AG09309 (cell line): ENCODE data around the gene RPTN.

Source experiments
- DNase-seq: peaks from one replicate; pipeline ENCODE4 v3.0.0-alpha.2; 2010; ENCODE audit warnings: low read depth
- H3K4me3 ChIP-seq: 2 replicates; pipeline ENCODE4 v1.5.1; 2011; ENCODE audit warnings: mild to moderate bottlenecking, low read depth, low read length, moderate library complexity; ENCODE audit not compliant: control insufficient read depth
- TF ChIP-seq, protein P1 (sequence below): IDR thresholded peaks from 2 replicates; pipeline ENCODE4 v1.5.1; 2011; ENCODE audit warnings: mild to moderate bottlenecking, low read depth, low read length, inconsistent platforms; ENCODE audit not compliant: insufficient read depth, control insufficient read depth; ENCODE audit errors: missing control alignments

The RPTN gene

DNA sequence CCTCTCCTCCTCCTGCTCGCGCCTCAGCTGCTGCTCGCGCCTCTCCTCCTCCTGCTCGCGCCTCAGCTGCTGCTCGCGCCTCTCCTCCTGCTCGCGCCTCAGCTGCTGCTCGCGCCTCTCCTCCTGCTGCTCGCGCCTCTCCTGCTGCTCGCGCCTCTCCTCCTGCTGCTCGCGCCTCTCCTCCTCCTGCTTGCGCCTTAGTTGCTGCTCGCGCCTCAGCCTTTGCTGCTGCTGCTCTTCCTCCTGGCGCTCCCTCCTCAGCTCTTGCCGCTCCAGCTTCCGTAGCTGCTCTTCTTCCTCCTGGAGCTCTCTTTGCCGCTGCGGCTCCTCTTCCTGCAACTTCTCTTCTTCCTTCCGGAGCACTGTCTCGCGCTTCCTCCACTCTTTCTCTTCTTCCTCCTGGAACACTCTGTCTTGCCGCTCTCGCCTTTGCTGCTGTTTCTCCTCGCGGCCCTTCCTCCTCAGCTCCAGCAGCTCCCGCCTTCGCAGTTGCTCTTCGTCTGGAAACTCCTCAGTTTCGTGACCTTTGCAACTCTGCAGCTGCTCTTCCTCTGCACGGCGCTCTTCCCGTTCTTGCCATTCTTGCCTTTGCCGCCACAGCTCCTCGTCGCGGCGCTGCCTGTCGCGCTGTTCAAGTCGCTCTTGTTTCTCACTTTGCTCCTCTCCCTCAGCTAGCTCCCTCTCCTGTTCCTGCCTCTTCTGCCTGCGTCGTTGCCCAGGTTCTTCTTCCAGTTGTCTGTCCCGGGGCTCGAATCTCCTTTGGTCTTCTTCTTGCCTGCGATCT is 46.7 kb downstream of the RPTN start:
- peak overlapping the region; percentile 21 for H3K4me3 ChIP-seq
- peak; percentile 1 for DNase-seq
- TF ChIP-seq, protein P1, sequence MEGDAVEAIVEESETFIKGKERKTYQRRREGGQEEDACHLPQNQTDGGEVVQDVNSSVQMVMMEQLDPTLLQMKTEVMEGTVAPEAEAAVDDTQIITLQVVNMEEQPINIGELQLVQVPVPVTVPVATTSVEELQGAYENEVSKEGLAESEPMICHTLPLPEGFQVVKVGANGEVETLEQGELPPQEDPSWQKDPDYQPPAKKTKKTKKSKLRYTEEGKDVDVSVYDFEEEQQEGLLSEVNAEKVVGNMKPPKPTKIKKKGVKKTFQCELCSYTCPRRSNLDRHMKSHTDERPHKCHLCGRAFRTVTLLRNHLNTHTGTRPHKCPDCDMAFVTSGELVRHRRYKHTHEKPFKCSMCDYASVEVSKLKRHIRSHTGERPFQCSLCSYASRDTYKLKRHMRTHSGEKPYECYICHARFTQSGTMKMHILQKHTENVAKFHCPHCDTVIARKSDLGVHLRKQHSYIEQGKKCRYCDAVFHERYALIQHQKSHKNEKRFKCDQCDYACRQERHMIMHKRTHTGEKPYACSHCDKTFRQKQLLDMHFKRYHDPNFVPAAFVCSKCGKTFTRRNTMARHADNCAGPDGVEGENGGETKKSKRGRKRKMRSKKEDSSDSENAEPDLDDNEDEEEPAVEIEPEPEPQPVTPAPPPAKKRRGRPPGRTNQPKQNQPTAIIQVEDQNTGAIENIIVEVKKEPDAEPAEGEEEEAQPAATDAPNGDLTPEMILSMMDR: no peak

DNA sequence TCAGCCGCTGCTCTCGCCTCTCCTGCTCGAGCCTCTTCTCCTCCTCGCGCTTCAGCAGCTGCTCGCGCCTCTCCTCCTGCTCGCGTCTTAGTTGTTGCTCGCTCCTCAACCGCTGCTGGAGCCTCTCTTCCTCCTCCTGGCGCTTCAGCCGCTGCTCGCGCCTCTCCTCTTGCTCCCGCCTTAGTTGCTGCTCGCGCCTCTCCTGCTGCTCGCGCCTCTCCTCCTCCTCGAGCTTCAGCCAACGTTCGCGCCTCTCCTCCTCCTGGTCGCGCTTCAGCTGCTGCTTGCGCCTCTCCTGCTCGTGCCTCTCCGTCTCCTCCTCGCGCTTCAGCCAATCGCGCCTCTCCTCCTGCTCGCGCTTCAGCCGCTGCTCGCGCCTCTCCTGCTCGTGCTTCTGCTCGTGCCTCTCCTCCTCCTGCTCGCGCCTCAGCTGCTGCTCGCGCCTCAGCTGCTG is 47.5 kb downstream of the RPTN start:
- TF ChIP-seq, protein P1: no peak
- peak overlapping the region; percentile 55 for H3K4me3 ChIP-seq
- peak; percentile 3 for DNase-seq

DNA sequence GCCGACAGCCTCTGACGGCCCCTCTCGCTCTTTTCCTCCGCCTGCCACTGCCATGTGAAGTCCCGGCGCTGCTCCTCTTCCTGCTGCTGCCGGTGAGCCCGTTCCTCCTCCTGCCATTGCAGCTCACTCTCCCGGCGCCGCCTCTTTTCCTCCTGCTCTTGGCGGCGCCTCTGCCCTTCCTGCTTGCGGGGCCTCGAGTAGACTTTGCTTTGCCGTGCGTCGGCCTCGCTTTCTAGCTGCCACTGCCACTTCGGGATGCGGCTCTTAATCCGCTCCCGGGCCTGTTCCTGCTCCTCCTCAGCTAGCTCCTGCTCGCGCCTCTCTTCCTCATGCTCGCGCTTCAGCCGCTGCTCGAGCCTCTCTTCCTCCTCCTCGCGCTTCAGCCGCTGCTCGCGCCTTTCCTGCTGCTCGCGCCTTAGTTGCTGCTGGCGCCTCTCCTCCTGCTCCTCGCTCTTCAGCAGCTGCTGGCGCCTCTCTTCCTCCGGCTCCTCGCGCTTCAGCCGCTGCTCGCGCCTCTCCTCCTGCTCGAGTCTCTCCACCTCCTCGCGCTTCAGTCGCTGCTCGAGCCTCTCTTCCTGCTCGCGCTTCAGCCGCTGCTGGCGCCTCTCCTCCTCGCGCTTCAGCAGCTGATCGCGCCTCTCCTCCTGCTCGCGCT is 48.0 kb downstream of the RPTN start:
- TF ChIP-seq, protein P1: no peak
- DNase-seq: peak; percentile 8
- peak overlapping the region; percentile 55 for H3K4me3 ChIP-seq

DNA sequence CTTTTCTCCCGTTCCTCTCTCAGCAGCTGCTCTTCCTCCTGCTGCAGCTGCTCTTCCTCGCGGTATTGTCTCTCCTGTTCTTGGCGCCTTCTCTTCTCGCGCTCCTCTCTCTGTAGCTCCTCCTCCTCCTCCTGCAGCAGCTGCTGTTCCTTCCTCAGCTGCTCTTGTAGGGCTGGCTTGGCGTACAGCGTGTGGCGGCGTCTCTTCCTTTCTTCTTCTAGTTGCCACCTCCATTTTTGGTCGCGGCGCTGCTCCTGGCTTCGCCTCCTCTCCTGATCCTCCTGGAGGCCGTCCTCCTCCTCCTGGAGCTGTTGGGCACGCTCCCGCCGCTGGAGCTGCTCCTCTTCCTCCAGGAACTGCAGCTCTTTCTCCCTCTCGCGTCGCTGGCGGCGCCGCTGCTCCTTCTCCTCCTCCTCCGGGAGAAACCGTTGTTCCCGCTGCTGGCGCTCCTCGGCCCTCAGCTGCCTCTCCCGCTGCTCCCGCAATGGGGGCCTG is 48.6 kb downstream of the RPTN start:
- H3K4me3 ChIP-seq: peak overlapping the region; percentile 55
- peak; percentile 2 for DNase-seq

DNA sequence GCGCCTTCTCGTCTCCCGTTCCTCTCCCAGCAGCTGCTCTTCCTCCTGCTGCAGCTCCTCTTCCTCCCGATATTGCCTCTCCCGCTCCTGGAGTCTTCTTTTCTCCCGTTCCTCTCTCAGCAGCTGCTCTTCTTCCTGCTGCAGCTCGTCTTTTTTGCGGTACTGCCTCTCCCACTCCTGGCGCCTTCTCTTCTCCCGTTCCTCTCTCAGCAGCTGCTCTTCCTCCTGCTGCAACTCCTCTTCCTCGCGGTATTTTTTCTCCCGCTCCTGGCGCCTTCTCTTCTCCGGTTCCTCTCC is 49.1 kb downstream of the RPTN start:
- H3K4me3 ChIP-seq: peak overlapping the region; percentile 55; the same call in 1 of the 2 replicates
- TF ChIP-seq, protein P1: no peak
- DNase-seq: no peak

More for the DNA sequence above, 48.6 kb downstream of the RPTN start:
- TF ChIP-seq, protein P1: no peak

DNA sequence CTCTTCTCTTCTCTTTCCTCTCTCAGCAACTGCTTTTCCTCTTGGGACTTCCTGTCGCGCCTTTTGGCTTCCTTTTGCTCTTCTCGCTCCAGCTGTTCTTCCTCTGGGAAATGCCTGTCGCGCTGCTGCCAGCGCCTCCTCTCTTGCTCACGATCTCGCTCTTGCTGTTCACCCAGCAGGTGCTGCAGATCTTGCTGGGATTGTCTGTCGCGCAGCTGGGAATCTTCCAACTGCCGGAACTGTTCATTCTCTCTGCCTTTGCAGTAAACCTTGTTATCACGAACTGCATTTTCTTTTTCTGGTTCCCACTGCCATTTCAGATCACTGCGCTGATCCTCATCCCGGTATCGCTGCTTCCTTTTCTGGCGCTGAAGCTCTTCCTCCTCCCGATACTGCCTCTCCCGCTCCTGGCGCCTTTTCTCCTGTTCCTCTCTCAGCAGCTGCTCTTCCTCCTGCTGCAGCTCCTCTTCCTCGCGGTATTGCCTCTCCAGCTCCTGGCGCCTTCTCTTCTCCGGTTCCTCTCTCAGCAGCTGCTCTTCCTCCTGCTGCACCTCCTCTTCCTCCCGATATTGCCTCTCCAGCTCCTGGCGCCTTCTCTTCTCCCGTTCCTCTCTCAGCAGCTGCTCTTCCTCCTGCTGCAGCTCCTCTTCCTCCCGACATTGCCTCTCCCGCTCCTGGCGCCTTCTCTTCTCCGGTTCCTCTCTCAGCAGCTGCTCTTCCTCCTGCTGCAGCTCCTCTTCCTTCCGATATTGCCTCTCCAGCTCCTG is 49.6 kb downstream of the RPTN start:
- TF ChIP-seq, protein P1: no peak
- H3K4me3 ChIP-seq: peak overlapping the region; percentile 10
- no peak for DNase-seq
